WTC11 (cell line): Measurements from ENCODE around the gene ABCB10.

Experiments used
- CREM ChIP-seq: sonication (generic); formaldehyde crosslinking; IDR thresholded peaks from 2 replicates; pipeline ENCODE4 v1.8.1; 2022; ENCODE audit warnings: mild to moderate bottlenecking, missing genetic modification reagents, moderate library complexity
- CTCF ChIP-seq: fragments of 200-600 bp; IDR thresholded peaks from 2 replicates; pipeline ENCODE4 v1.8.0; 2022; ENCODE audit warnings: antibody characterized with exemption
- ELF4 ChIP-seq: sonication (generic); formaldehyde crosslinking; IDR thresholded peaks from 2 replicates; pipeline ENCODE4 v1.8.1; 2022; ENCODE audit warnings: low read depth, mild to moderate bottlenecking, moderate library complexity, missing genetic modification reagents
- JUN ChIP-seq: sonication (generic); formaldehyde crosslinking; IDR thresholded peaks from 2 replicates; pipeline ENCODE4 v1.8.0; 2023; ENCODE audit warnings: mild to moderate bottlenecking, missing genetic modification reagents
- KAT7 ChIP-seq: sonication (generic); formaldehyde crosslinking; IDR thresholded peaks from 2 replicates; pipeline ENCODE4 v1.8.1; 2023; ENCODE audit warnings: missing genetic modification reagents, mild to moderate bottlenecking, borderline replicate concordance
- NR2C2 ChIP-seq: sonication (generic); formaldehyde crosslinking; IDR thresholded peaks from 2 replicates; pipeline ENCODE4 v1.8.0; 2022; ENCODE audit warnings: mild to moderate bottlenecking, missing genetic modification reagents
- TEAD4 ChIP-seq: sonication (generic); formaldehyde crosslinking; IDR thresholded peaks from 2 replicates; pipeline ENCODE4 v1.8.0; 2022; ENCODE audit warnings: mild to moderate bottlenecking, missing genetic modification reagents
- ZNF423 ChIP-seq: fragments of 250-450 bp; sonication (Bioruptor Pico); IDR thresholded peaks from 2 replicates; pipeline ENCODE4 v2.1.2; 2022; ENCODE audit warnings: mild to moderate bottlenecking, moderate library complexity
- TF ChIP-seq, protein P1 (sequence below): sonication (generic); formaldehyde crosslinking; IDR thresholded peaks from 2 replicates; pipeline ENCODE4 v1.8.0; 2022; ENCODE audit warnings: mild to moderate bottlenecking, missing genetic modification reagents
- TF ChIP-seq, protein P2 (sequence below): sonication (generic); formaldehyde crosslinking; IDR thresholded peaks from 2 replicates; pipeline ENCODE4 v1.8.1; 2023; ENCODE audit warnings: mild to moderate bottlenecking, missing genetic modification reagents, moderate library complexity
- TF ChIP-seq, protein P3 (sequence below): sonication (generic); formaldehyde crosslinking; IDR thresholded peaks from 2 replicates; pipeline ENCODE4 v1.8.0; 2023; ENCODE audit warnings: missing genetic modification reagents

DNA sequence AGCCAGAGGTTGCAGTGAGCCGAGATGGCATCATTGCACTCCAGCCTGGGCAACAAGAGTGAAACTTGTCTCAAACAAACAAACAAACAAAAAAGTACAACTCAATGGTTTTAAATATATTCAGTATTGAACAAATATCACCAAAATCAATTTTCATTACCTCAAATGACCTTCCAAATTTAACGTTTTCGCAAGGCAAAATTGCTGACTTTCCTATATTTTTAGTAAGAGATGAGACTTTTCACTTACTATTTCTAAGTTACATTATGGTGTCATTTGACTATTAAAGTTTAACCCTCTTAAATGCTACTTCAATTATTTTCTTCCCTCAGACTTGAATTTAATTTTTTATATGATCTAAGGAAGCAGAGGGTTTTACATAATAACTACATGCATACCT lies 23.0 kb upstream of the ABCB10 start:
- TF ChIP-seq, protein P1, sequence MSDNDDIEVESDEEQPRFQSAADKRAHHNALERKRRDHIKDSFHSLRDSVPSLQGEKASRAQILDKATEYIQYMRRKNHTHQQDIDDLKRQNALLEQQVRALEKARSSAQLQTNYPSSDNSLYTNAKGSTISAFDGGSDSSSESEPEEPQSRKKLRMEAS (CRISPR knock-in tag), result no peak
- TF ChIP-seq CTCF (no peak), ZNF423 (CRISPR knock-in tag) (no peak), KAT7 (CRISPR knock-in tag) (no peak), JUN (CRISPR knock-in tag) (no peak), ELF4 (CRISPR knock-in tag) (no peak), TEAD4 (CRISPR knock-in tag) (no peak), CREM (CRISPR knock-in tag) (no peak), NR2C2 (no peak)
- TF ChIP-seq, protein P2, sequence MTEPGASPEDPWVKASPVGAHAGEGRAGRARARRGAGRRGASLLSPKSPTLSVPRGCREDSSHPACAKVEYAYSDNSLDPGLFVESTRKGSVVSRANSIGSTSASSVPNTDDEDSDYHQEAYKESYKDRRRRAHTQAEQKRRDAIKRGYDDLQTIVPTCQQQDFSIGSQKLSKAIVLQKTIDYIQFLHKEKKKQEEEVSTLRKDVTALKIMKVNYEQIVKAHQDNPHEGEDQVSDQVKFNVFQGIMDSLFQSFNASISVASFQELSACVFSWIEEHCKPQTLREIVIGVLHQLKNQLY (CRISPR knock-in tag), result no peak
- TF ChIP-seq, protein P3, sequence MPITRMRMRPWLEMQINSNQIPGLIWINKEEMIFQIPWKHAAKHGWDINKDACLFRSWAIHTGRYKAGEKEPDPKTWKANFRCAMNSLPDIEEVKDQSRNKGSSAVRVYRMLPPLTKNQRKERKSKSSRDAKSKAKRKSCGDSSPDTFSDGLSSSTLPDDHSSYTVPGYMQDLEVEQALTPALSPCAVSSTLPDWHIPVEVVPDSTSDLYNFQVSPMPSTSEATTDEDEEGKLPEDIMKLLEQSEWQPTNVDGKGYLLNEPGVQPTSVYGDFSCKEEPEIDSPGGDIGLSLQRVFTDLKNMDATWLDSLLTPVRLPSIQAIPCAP (CRISPR knock-in tag), result no peak
